Suprapubic skin (tissue), 4 donors: ENCODE data around the gene RPUSD4. TPM values are rescaled to one million over a fixed set of nuclear protein-coding genes. Genes with fewer than 3 reads are reported as not detected.

ENCODE experiments used
- DNase-seq, 2 donors: peaks; one replicate each; pipeline ENCODE4 v3.0.0-alpha.2; 2019; ENCODE audit warnings: low spot score in 2 of 2
- H3K27ac ChIP-seq: fragments of 200-600 bp; sonication (generic); one replicate; pipeline ENCODE4 v1.5.1; 2019
- H3K27me3 ChIP-seq: fragments of 200-600 bp; sonication (generic); one replicate; pipeline ENCODE4 v1.5.1; 2019
- H3K36me3 ChIP-seq: fragments of 200-600 bp; sonication (generic); one replicate; pipeline ENCODE4 v1.5.1; 2019
- H3K4me1 ChIP-seq: fragments of 200-600 bp; sonication (generic); one replicate; pipeline ENCODE4 v1.5.1; 2019
- H3K4me3 ChIP-seq: fragments of 200-600 bp; sonication (generic); one replicate; pipeline ENCODE4 v1.5.1; 2019; ENCODE audit warnings: mild to moderate bottlenecking
- H3K9me3 ChIP-seq: fragments of 200-600 bp; sonication (generic); one replicate; pipeline ENCODE4 v1.5.1; 2019
- CTCF ChIP-seq, 2 donors: fragments of 200-600 bp in 1 of 2; fragments of 450-650 bp in 1 of 2; sonication (generic) in 1 of 2; IDR thresholded peaks; one replicate each; pipeline ENCODE4 v1.5.1; 2016 to 2019; ENCODE audit warnings: antibody characterized with exemption in 2 of 2, mild to moderate bottlenecking in 1 of 2, moderate library complexity in 1 of 2
- EP300 ChIP-seq: sonication (generic); formaldehyde crosslinking; IDR thresholded peaks from one replicate; pipeline ENCODE4 v1.6.1; 2017; ENCODE audit warnings: antibody characterized with exemption
- POLR2A ChIP-seq, 2 donors: fragments of 450-650 bp; IDR thresholded peaks; one replicate each; pipeline ENCODE4 v1.6.1; 2017; ENCODE audit warnings: antibody characterized with exemption in 2 of 2, mild to moderate bottlenecking in 2 of 2, moderate library complexity in 2 of 2
- POLR2AphosphoS5 ChIP-seq, 3 donors: sonication (generic); formaldehyde crosslinking; IDR thresholded peaks; one replicate each; pipeline ENCODE4 v1.6.1; 2017; ENCODE audit warnings: antibody characterized with exemption in 3 of 3
- WGBS: methylation state at CpG from one replicate; pipeline ENCODE4 v1.1.5; 2018; 5-methylcytosine and 5-hydroxymethylcytosine counted together
- total RNA-seq, 4 donors: library from RNA; depleted of rRNA; stranded (reverse); fragments of >200 nt; gene quantifications; one replicate each; pipeline ENCODE4 v1.1.0, GENCODE V29; 2016

The RPUSD4 gene
- total RNA-seq, 4 donors from 2014 or later = 25.1 to 34.9 (median 29.2) TPM

GRCh38 chr11:126253265-126253664 is 41.8 kb upstream of the RPUSD4 start:
- no peaks in the 10 kb centered on the region for H3K27me3 ChIP-seq
- H3K4me3 ChIP-seq = no peak overlapping the region
- H3K27ac ChIP-seq = no peak overlapping the region
- H3K36me3 ChIP-seq = peaks cover 26% of the 10 kb centered on the region
- H3K9me3 ChIP-seq = no peaks in the 10 kb centered on the region
- H3K4me1 ChIP-seq = no peaks in the 10 kb centered on the region
- TF ChIP-seq POLR2AphosphoS5 (IDR thresholded peaks at IDR 0.05) = no peak
- no peak for TF ChIP-seq POLR2A (IDR thresholded peaks at IDR 0.05)
- no peak for TF ChIP-seq CTCF (IDR thresholded peaks at IDR 0.05)
- no peak for TF ChIP-seq EP300
- no peak for DNase-seq
- 87% methylated on average over 4 of the region's 4 CpGs for WGBS

- Histone ChIP-seq H3K27ac (no peak overlapping the region), H3K4me3 (no peak overlapping the region), H3K4me1 (no peaks in the 10 kb centered on the region), H3K36me3 (peaks cover 32% of the 10 kb centered on the region), H3K9me3 (no peaks in the 10 kb centered on the region), H3K27me3 (no peaks in the 10 kb centered on the region)
- DNase-seq = no peak
- TF ChIP-seq CTCF (IDR thresholded peaks at IDR 0.05) = no peak
- no peak for TF ChIP-seq POLR2AphosphoS5 (IDR thresholded peaks at IDR 0.05)
- TF ChIP-seq POLR2A (IDR thresholded peaks at IDR 0.05) = no peak
- TF ChIP-seq EP300 = no peak
- WGBS = 81% methylated on average over 2 of the region's 2 CpGs
These were observed 35.2 kb upstream of the RPUSD4 start for GRCh38 chr11:126246636-126247035.

DNA sequence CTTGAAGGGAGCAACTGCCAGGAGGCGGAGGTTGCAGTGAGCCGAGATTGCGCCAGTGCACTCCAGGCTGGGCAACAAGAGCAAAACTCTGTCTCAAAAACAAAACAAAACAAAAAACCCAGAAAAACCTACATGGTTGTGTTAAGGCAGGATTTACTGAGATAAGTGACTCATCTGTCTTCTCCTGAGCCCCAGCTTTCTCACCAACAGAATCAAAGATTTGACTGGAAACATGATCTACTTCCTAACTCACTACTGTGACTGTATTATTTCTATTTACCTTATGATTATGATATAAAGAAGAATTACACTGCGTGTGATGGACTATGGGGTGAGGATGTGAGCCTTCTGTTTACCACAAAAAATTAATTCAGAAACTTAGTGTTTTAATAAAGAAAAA is 21.9 kb upstream of the RPUSD4 start:
- 84% methylated on average over 4 of the region's 4 CpGs for WGBS
- TF ChIP-seq POLR2AphosphoS5 (IDR thresholded peaks at IDR 0.05) (no peak), CTCF (IDR thresholded peaks at IDR 0.05) (no peak), POLR2A (IDR thresholded peaks at IDR 0.05) (no peak), EP300 (no peak)
- DNase-seq = no peak
- no peak overlapping the region for H3K27ac ChIP-seq
- peaks cover 21% of the 10 kb centered on the region for H3K36me3 ChIP-seq
- no peak overlapping the region for H3K4me3 ChIP-seq
- no peaks in the 10 kb centered on the region for H3K9me3 ChIP-seq
- H3K4me1 ChIP-seq = no peaks in the 10 kb centered on the region
- no peaks in the 10 kb centered on the region for H3K27me3 ChIP-seq

GRCh38 chr11:126232683-126233082 is 21.2 kb upstream of the RPUSD4 start:
- no peak for DNase-seq
- H3K27me3 ChIP-seq = no peaks in the 10 kb centered on the region
- 88% methylated on average over 3 of the region's 3 CpGs for WGBS
- TF ChIP-seq POLR2A (IDR thresholded peaks at IDR 0.05) = no peak
- no peak for TF ChIP-seq CTCF (IDR thresholded peaks at IDR 0.05)
- TF ChIP-seq EP300 = no peak
- no peak for TF ChIP-seq POLR2AphosphoS5 (IDR thresholded peaks at IDR 0.05)
- no peaks in the 10 kb centered on the region for H3K9me3 ChIP-seq
- H3K4me1 ChIP-seq = no peaks in the 10 kb centered on the region
- H3K27ac ChIP-seq = no peak overlapping the region
- no peak overlapping the region for H3K4me3 ChIP-seq
- H3K36me3 ChIP-seq = peaks cover 16% of the 10 kb centered on the region

GRCh38 chr11:126231725-126232459 is 20.4 kb upstream of the RPUSD4 start:
- Histone ChIP-seq H3K27ac (no peak overlapping the region), H3K27me3 (no peaks in the 10 kb centered on the region), H3K9me3 (no peaks in the 10 kb centered on the region), H3K4me1 (no peaks in the 10 kb centered on the region), H3K4me3 (no peak overlapping the region), H3K36me3 (peaks cover 16% of the 10 kb centered on the region)
- DNase-seq = no peak
- TF ChIP-seq EP300 (no peak), CTCF (IDR thresholded peaks at IDR 0.05) (no peak), POLR2AphosphoS5 (IDR thresholded peaks at IDR 0.05) (no peak), POLR2A (IDR thresholded peaks at IDR 0.05) (no peak)
- 74% methylated on average over 6 of the region's 6 CpGs for WGBS
